HCT116 (cell line): ENCODE measurements around the gene DAZAP1. TPM values are rescaled to one million over a fixed set of nuclear protein-coding genes. Genes with fewer than 3 reads are reported as not detected.

Experiments
- ATAC-seq: fragments of 200-7000 bp; cut with Tn5 transposase; 2 replicates; pipeline ENCODE4 v1.9.1; 2020; ENCODE audit warnings: mild to moderate bottlenecking, moderate library complexity
- BruUV-seq: library from RNA; stranded (reverse); fragments of 400-500 nt; replicated peaks from 2 replicates; lab custom pipeline; 2021; lab: Mats Ljungman, UMichigan
- CTCF ChIA-PET: fragments of 300-600 bp; sonication (Branson Sonifier 250); formaldehyde crosslinking; loops from one replicate; lab custom pipeline; 2021; ENCODE audit warnings: antibody characterized with exemption; lab: Charles Lee
- POLR2A ChIA-PET: fragments of 300-600, 350-600 bp; sonication (Branson Sonifier 250); formaldehyde crosslinking; loops from one replicate; lab custom pipeline; 2021; ENCODE audit warnings: antibody characterized with exemption; lab: Charles Lee
- RAD21 ChIA-PET, 2 experiments: fragments of 300-600 bp; sonication (Branson Sonifier 250); formaldehyde crosslinking; loops; one replicate each; lab custom pipeline; 2023; ENCODE audit warnings: low total read pairs in 2 of 2; ENCODE audit not compliant: uncharacterized antibody in 2 of 2, unreplicated experiment in 2 of 2, low non-redundant PET in 1 of 2; lab: Charles Lee
- DNase-seq: peaks from one replicate; pipeline ENCODE4 v3.0.0-alpha.2; 2010; ENCODE audit warnings: low read depth, low spot score
- H2AFZ ChIP-seq: fragments of 200-600 bp; shearing (Covaris generic), sonication (generic); 2 replicates; pipeline ENCODE4 v1.6.1; 2017; ENCODE audit warnings: low read depth, mixed run types, mixed read lengths, antibody characterized with exemption, low read length; ENCODE audit not compliant: poor library complexity, severe bottlenecking
- H3K27ac ChIP-seq: 2 replicates; pipeline ENCODE4 v1.5.1; 2012; ENCODE audit warnings: low read depth, low read length
- H3K27me3 ChIP-seq: fragments of 200-600 bp; sonication (generic); 2 replicates; pipeline ENCODE4 v1.6.1; 2016; ENCODE audit warnings: mixed run types, low read length, mixed read lengths; ENCODE audit not compliant: insufficient read depth
- H3K36me3 ChIP-seq, 2 experiments: fragments of 200-500 bp in 1 of 2; fragments of 200-600 bp in 1 of 2; sonication (Bioruptor generic) in 1 of 2; sonication (generic) in 1 of 2; 2 replicates each; pipeline versions ENCODE4 v1.5.1 to v1.6.1; 2014 to 2016; ENCODE audit warnings: low read length in 2 of 2, inconsistent platforms in 1 of 2, mixed read lengths in 1 of 2, mixed run types in 1 of 2; ENCODE audit not compliant: insufficient read depth in 2 of 2, control insufficient read depth in 1 of 2
- H3K4me1 ChIP-seq, 2 experiments: fragments of 200-600 bp in 1 of 2; sonication (generic) in 1 of 2; 2 replicates each; pipeline versions ENCODE4 v1.5.1 to v1.6.1; 2012 to 2017; ENCODE audit warnings: low read length in 2 of 2, inconsistent platforms in 1 of 2, mild to moderate bottlenecking in 1 of 2, mixed read lengths in 1 of 2, mixed run types in 1 of 2, moderate library complexity in 1 of 2; ENCODE audit not compliant: insufficient read depth in 2 of 2, control insufficient read depth in 1 of 2
- H3K4me2 ChIP-seq: fragments of 200-600 bp; sonication (generic); 2 replicates; pipeline ENCODE4 v1.6.1; 2017; ENCODE audit warnings: mixed run types, low read length, mixed read lengths
- H3K4me3 ChIP-seq, 2 experiments: fragments of 200-600 bp in 1 of 2; sonication (generic) in 1 of 2; replicated peaks in 1 of 2; 2 replicates each; pipeline ENCODE4 v1.5.1; 2011 to 2016; ENCODE audit warnings: low read length in 2 of 2, control low read depth in 1 of 2, low read depth in 1 of 2, mild to moderate bottlenecking in 1 of 2, mixed read lengths in 1 of 2, mixed run types in 1 of 2
- H3K79me2 ChIP-seq: fragments of 200-600 bp; sonication (generic); 2 replicates; pipeline ENCODE4 v1.6.1; 2017; ENCODE audit warnings: mild to moderate bottlenecking, mixed run types, low read length, moderate library complexity, mixed read lengths; ENCODE audit not compliant: insufficient read depth
- H3K9ac ChIP-seq: fragments of 200-600 bp; sonication (generic); 2 replicates; pipeline ENCODE4 v1.6.1; 2016; ENCODE audit warnings: low read length, mixed read lengths
- H3K9me2 ChIP-seq: fragments of 200-600 bp; sonication (generic), shearing (Covaris generic); 2 replicates; pipeline ENCODE4 v1.6.1; 2017; ENCODE audit warnings: mixed run types, mild to moderate bottlenecking, moderate library complexity; ENCODE audit not compliant: insufficient read depth
- H3K9me3 ChIP-seq, 2 experiments: fragments of 200-500 bp in 1 of 2; fragments of 200-600 bp in 1 of 2; sonication (Bioruptor generic) in 1 of 2; sonication (generic) in 1 of 2; 2 replicates each; pipeline ENCODE4 v1.6.1; 2014 to 2017; ENCODE audit warnings: low read length in 2 of 2, mixed read lengths in 2 of 2, inconsistent platforms in 1 of 2, low read depth in 1 of 2, mild to moderate bottlenecking in 1 of 2, mixed run types in 1 of 2, moderate library complexity in 1 of 2; ENCODE audit not compliant: control insufficient read depth in 1 of 2, insufficient read depth in 1 of 2
- H4K20me1 ChIP-seq: fragments of 200-600 bp; sonication (generic), shearing (Covaris generic); 2 replicates; pipeline ENCODE4 v1.6.1; 2017; ENCODE audit warnings: mixed run types, mild to moderate bottlenecking, moderate library complexity; ENCODE audit not compliant: insufficient read depth
- CEBPB ChIP-seq: IDR thresholded peaks from 2 replicates; pipeline ENCODE4 v1.6.1; 2012; ENCODE audit warnings: low read depth
- EGR1 ChIP-seq: IDR thresholded peaks from 2 replicates; pipeline ENCODE4 v1.6.1; 2012; ENCODE audit warnings: low read depth
- ELF1 ChIP-seq: IDR thresholded peaks from 2 replicates; pipeline ENCODE4 v1.6.1; 2012; ENCODE audit warnings: low read depth, borderline replicate concordance
- FOSL1 ChIP-seq: IDR thresholded peaks from 2 replicates; pipeline ENCODE4 v1.6.1; 2012; ENCODE audit warnings: low read depth
- RAD21 ChIP-seq: IDR thresholded peaks from 2 replicates; pipeline ENCODE4 v1.6.1; 2012; ENCODE audit warnings: low read depth, mild to moderate bottlenecking
- SIN3A ChIP-seq: IDR thresholded peaks from 2 replicates; pipeline ENCODE4 v1.6.1; 2012; ENCODE audit warnings: low read depth
- SP1 ChIP-seq: IDR thresholded peaks from 2 replicates; pipeline ENCODE4 v1.6.1; 2012; ENCODE audit warnings: low read depth
- YY1 ChIP-seq: IDR thresholded peaks from 2 replicates; pipeline ENCODE4 v1.6.1; 2011; ENCODE audit warnings: low read length, low read depth, moderate library complexity, mild to moderate bottlenecking; ENCODE audit not compliant: insufficient replicate concordance; ENCODE audit errors: extremely low read depth
- ZFX ChIP-seq: fragments of 450-650 bp; IDR thresholded peaks from 2 replicates; pipeline ENCODE4 v1.6.1; 2017
- ZNF274 ChIP-seq: fragments of 200-500 bp; sonication (Bioruptor generic); IDR thresholded peaks from 2 replicates; pipeline ENCODE4 v1.6.1; 2014; ENCODE audit warnings: mild to moderate bottlenecking, low read depth, low read length, inconsistent platforms
- intact Hi-C: fragments of 100-400 bp; cut with micrococcal nuclease; formaldehyde crosslinking; loops from 2 replicates; pipeline ENCODE4 v1.10.0; 2022
- total RNA-seq: library from RNA; stranded (reverse); gene quantifications from one replicate; pipeline ENCODE4 v1.2.1, GENCODE V29; 2021; ENCODE audit not compliant: unreplicated experiment
- TF ChIP-seq, protein P1 (sequence below): IDR thresholded peaks from 2 replicates; pipeline ENCODE4 v1.6.1; 2011; ENCODE audit warnings: mild to moderate bottlenecking, low read length, moderate library complexity; ENCODE audit not compliant: insufficient replicate concordance; ENCODE audit errors: extremely low read depth

DAZAP1 gene
- total RNA-seq, 1 experiment from 2014 or later: 191 TPM

DNA sequence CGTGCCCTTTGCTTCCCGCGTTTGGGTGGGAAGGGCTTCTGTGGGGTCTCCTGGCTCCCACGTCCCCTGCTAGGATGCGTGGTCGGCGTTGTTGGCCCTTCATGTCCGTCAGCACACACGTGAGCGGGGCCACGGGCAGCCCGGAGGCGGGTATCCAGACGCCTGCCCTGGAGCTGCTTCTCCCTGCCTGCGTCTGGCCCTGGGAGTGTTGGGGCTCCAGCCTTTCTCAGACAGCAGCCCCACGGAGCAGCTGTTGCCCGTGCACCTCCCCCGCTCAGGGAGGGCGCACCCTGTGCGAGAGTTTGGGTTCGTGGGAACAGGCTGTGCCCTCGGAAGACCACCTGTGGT, 14.5 kb downstream of the DAZAP1 start:
- no peak for DNase-seq
- Histone ChIP-seq H3K9me2 (no peaks in the 10 kb centered on the region), H3K9ac (no peak overlapping the region), H3K79me2 (peaks cover 95% of the 10 kb centered on the region), H3K4me3 (no peak overlapping the region), H2AFZ (no peak overlapping the region), H3K9me3 (no peaks in the 10 kb centered on the region), H3K27me3 (no peaks in the 10 kb centered on the region), H3K27ac (no peak overlapping the region; the same call in 1 of the 2 replicates), H3K4me1 (no peaks in the 10 kb centered on the region), H4K20me1 (no peaks in the 10 kb centered on the region; the same call in 1 of the 2 replicates), H3K36me3 (peaks cover 52 to 79% of the 10 kb centered on the region in 2 experiments), H3K4me2 (no peak overlapping the region)
- TF ChIP-seq YY1 (no peak), ZFX (no peak), SP1 (no peak), EGR1 (no peak), CEBPB (no peak), SIN3A (no peak), RAD21 (no peak), FOSL1 (no peak), ZNF274 (no peak), ELF1 (no peak)
- TF ChIP-seq, protein P1, sequence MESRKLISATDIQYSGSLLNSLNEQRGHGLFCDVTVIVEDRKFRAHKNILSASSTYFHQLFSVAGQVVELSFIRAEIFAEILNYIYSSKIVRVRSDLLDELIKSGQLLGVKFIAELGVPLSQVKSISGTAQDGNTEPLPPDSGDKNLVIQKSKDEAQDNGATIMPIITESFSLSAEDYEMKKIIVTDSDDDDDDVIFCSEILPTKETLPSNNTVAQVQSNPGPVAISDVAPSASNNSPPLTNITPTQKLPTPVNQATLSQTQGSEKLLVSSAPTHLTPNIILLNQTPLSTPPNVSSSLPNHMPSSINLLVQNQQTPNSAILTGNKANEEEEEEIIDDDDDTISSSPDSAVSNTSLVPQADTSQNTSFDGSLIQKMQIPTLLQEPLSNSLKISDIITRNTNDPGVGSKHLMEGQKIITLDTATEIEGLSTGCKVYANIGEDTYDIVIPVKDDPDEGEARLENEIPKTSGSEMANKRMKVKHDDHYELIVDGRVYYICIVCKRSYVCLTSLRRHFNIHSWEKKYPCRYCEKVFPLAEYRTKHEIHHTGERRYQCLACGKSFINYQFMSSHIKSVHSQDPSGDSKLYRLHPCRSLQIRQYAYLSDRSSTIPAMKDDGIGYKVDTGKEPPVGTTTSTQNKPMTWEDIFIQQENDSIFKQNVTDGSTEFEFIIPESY: no peak
- ChIA-PET POLR2A (no interaction called here), RAD21 (no interaction called here), CTCF (no interaction called here)
- no TSS peak for BruUV-seq
- no peak for ATAC-seq
- intact Hi-C loops: no loop called here
